VCaP (cell line): ENCODE data around the gene PGF.
"Not testable (repeated sequence)": the region's sequence is repeated elsewhere in the genome, so short reads cannot be mapped to it uniquely, and the experiment has no call there.

Experiments used
- H3K27ac ChIP-seq: fragments of 450-650 bp; 2 replicates; pipeline ENCODE4 v1.5.1; 2017
- TF ChIP-seq, protein P1 (sequence below): fragments of 450-650 bp; conservative IDR thresholded peaks from 2 replicates; pipeline ENCODE4 v1.5.1; 2017; ENCODE audit warnings: mild to moderate bottlenecking, moderate library complexity

Gene PGF

GRCh38 chr14:74936151-74936550, 19.2 kb downstream of the PGF start:
- H3K27ac ChIP-seq = no peak overlapping the region
- TF ChIP-seq, protein P1, sequence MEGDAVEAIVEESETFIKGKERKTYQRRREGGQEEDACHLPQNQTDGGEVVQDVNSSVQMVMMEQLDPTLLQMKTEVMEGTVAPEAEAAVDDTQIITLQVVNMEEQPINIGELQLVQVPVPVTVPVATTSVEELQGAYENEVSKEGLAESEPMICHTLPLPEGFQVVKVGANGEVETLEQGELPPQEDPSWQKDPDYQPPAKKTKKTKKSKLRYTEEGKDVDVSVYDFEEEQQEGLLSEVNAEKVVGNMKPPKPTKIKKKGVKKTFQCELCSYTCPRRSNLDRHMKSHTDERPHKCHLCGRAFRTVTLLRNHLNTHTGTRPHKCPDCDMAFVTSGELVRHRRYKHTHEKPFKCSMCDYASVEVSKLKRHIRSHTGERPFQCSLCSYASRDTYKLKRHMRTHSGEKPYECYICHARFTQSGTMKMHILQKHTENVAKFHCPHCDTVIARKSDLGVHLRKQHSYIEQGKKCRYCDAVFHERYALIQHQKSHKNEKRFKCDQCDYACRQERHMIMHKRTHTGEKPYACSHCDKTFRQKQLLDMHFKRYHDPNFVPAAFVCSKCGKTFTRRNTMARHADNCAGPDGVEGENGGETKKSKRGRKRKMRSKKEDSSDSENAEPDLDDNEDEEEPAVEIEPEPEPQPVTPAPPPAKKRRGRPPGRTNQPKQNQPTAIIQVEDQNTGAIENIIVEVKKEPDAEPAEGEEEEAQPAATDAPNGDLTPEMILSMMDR = no peak

GRCh38 chr14:74935360-74935680, 20.1 kb downstream of the PGF start:
- no peak overlapping the region for H3K27ac ChIP-seq
- TF ChIP-seq, protein P1 = no peak

DNA sequence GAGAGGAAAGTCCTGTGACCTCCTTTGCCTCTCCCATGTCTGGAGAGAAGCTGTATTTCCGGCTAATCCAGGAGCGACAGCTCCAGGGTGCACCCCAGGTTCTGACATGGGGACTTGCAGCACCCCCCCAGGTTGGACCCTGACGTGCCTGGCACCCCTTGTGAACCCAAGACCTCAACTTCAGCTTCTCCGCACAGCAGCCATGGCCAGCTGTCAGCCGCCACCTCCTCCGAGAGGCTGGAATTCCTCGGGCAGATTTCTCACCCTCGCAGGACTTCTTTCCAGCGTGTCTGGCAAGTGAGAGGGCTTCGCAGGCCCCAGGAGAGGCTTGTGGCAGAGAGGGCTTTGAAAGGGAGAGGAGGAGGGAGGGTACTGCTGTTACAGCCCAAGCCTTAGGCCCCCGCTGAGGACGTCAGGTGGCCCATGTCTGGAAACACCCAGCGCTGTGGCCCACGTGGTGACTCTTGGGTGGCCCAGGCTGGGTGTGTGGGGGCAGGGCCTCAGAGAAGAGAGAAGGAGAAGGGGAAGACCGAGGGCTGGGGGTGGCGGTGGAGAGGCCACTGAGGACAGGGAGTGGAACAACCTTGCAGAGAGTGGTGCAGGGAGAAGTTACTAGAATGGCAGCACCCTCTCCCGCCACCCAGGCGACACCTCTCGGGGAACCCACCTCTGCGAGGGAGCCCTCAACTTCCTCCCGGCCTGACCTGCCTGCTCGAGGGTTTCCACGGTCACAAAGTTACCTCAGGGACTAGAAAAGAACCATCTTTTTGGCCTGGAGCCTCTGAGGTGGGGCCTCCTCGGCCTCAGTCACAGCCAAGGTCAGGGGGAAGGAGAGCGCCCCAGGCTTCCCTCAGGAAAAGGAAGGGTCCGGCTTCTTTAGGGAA, 20.7 kb downstream of the PGF start:
- no peak overlapping the region for H3K27ac ChIP-seq
- TF ChIP-seq, protein P1 = no peak

- no peak overlapping the region for H3K27ac ChIP-seq
- TF ChIP-seq, protein P1 = no peak
These were observed 21.4 kb downstream of the PGF start for GRCh38 chr14:74934041-74934440.

DNA sequence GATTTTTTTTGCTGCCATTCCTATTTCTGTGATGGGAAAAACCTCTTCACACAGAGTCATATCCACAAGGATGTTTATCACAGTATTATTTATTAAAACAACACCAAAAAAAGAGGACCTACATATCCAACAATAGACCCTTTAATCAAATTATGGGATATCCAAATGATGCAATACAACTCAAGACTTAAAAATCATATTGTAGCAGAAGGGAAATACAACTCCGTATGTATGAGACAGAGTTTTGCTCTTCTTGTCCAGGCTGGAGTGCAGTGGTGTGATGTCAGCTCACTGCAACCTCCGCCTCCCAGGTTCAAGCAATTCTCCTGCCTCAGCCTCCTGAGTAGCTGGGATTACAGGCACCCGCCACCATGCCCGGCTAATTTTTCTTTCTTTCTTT, 22.5 kb downstream of the PGF start:
- H3K27ac ChIP-seq = not testable (repeated sequence)

DNA sequence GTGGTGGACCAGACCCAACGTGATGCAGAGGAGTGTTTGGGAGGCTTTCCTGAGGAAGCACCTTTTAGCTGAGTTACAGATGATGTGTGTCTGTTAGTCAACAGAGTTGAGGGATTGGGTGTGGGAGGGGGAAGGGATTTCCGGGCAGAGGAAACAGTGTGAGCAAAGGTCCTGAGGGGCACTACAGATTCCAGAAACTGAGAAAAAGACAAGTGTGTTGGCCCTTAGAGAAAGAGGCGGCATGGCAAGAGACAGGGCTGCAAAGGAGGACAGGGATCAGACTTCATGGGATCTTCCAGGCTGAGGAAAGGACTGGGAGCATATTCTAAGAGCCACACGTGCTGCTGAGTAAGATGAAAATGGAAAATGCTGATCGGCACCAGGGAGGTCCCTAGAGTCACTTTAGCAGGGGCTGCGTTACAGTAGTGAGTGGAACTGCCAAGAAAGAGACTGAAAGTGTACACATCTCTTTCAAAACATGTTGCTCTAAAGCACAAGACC, 22.9 kb downstream of the PGF start:
- no peak overlapping the region for H3K27ac ChIP-seq
- TF ChIP-seq, protein P1 = no peak

DNA sequence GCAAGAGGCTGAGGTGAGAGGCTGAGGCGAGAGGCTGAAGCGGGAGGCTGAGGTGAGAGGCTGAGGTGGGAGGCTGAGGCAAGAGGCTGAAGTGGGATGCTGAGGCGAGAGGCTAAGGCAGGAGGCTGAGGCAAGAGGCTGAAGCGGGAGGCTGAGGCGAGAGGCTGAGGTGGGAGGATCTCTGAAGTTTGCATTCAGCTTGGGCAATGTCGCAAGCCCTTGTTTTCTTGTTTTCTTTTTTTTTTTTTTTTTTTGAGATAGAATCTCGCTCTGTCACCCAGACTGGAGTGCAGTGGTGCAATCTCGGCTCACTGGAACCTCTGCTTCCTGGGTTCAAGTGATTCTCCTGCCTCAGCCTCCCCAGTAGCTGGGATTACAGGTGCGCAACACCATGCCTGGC, 23.7 kb downstream of the PGF start:
- H3K27ac ChIP-seq = not testable (repeated sequence)

DNA sequence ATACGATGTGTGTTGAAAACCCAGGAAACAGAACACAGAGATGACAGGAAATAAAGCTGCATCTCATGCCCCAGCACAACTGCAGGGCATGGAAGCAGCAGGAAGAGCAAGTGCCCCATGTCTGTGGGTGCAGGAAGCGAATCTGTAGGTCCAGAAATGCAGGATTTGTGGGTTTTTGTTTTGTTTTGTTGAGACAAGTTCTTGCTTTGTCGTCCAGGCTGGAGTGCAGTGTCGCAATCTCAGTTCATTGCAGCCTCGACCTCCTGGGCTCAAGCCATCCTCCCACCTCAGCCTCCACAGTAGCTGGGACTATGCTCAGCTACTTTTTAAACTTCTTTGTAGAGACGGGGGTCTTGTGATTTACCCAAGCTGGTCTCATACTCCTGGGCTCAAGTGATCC, 26.2 kb downstream of the PGF start:
- H3K27ac ChIP-seq = no peak overlapping the region
- TF ChIP-seq, protein P1 = no peak

GRCh38 chr14:74927225-74927624, 28.2 kb downstream of the PGF start:
- TF ChIP-seq, protein P1 = no peak
- no peak overlapping the region for H3K27ac ChIP-seq
